IMR-90 (cell line): Measurements from ENCODE around the gene NR1D1. TPM values are rescaled to one million over a fixed set of nuclear protein-coding genes. Genes with fewer than 3 reads are reported as not detected.
A peak's percentile ranks its signal among the peaks of the same experiment; 100 is the strongest.

Source experiments
- ATAC-seq: fragments of 200-7000 bp; cut with Tn5 transposase; 2 replicates; pipeline ENCODE4 v1.9.1; 2020; ENCODE audit warnings: low read depth, mild to moderate bottlenecking, moderate library complexity
- BruUV-seq: library from RNA; stranded (reverse); fragments of 400-500 nt; replicated peaks from 2 replicates; lab custom pipeline; 2021; lab: Mats Ljungman, UMichigan
- CTCF ChIA-PET: fragments of 300-600 bp; formaldehyde crosslinking; extraction: SDS; loops from one replicate; lab custom pipeline; 2021; ENCODE audit warnings: antibody characterized with exemption; lab: Yijun Ruan, JAX
- POLR2A ChIA-PET: fragments of 300-600 bp; sonication (Branson Sonifier 250); formaldehyde crosslinking; loops from one replicate; lab custom pipeline; 2022; ENCODE audit warnings: antibody characterized with exemption; ENCODE audit not compliant: unreplicated experiment; lab: Charles Lee
- DNase-seq: peaks from one replicate; pipeline ENCODE4 v3.0.0; 2013
- H2AFZ ChIP-seq: replicated peaks from 2 replicates; pipeline ENCODE3; 2013; ENCODE audit warnings: low read length, mild to moderate bottlenecking; ENCODE audit not compliant: poor library complexity
- H2AK5ac ChIP-seq: 2 replicates; pipeline ENCODE4 v1.6.1; 2013; ENCODE audit warnings: low read depth, low read length, inconsistent platforms
- H2AK9ac ChIP-seq: replicated peaks from 2 replicates; pipeline ENCODE3; 2013; ENCODE audit warnings: mild to moderate bottlenecking, low read depth, low read length, moderate library complexity; ENCODE audit not compliant: poor library complexity
- H2BK120ac ChIP-seq: 2 replicates; pipeline ENCODE4 v1.6.1; 2013; ENCODE audit warnings: low read depth, low read length, inconsistent platforms
- H2BK15ac ChIP-seq: 3 replicates; pipeline ENCODE4 v1.6.1; 2013; ENCODE audit warnings: low read depth, low read length, inconsistent platforms
- H2BK20ac ChIP-seq: 2 replicates; pipeline ENCODE4 v1.6.1; 2013; ENCODE audit warnings: low read depth, mild to moderate bottlenecking, inconsistent platforms, low read length, moderate library complexity
- H2BK5ac ChIP-seq: 2 replicates; pipeline ENCODE4 v1.6.1; 2013; ENCODE audit warnings: mild to moderate bottlenecking, low read depth, low read length, inconsistent platforms; ENCODE audit not compliant: poor library complexity, severe bottlenecking
- H3K14ac ChIP-seq: replicated peaks from 2 replicates; pipeline ENCODE4 v1.6.1; 2013; ENCODE audit warnings: low read depth, low read length, inconsistent platforms
- H3K18ac ChIP-seq: 2 replicates; pipeline ENCODE4 v1.6.1; 2013; ENCODE audit warnings: low read depth, low read length, control low read depth
- H3K23ac ChIP-seq: 2 replicates; pipeline ENCODE4 v1.6.1; 2013; ENCODE audit warnings: low read depth, low read length, inconsistent platforms
- H3K27ac ChIP-seq: 2 replicates; pipeline ENCODE4 v1.5.1; 2013; ENCODE audit warnings: mild to moderate bottlenecking, control low read depth, low read length; ENCODE audit not compliant: insufficient read depth
- H3K27me3 ChIP-seq: 2 replicates; pipeline ENCODE4 v1.6.1; 2013; ENCODE audit warnings: low read length; ENCODE audit not compliant: control insufficient read depth, insufficient read depth
- H3K36me3 ChIP-seq: 2 replicates; pipeline ENCODE4 v1.6.1; 2013; ENCODE audit warnings: low read length, mixed read lengths; ENCODE audit not compliant: control insufficient read depth, insufficient read depth
- H3K4ac ChIP-seq: 2 replicates; pipeline ENCODE4 v1.6.1; 2013; ENCODE audit warnings: low read depth, low read length, inconsistent platforms
- H3K4me1 ChIP-seq: 2 replicates; pipeline ENCODE4 v1.6.1; 2013; ENCODE audit warnings: low read length, mixed read lengths; ENCODE audit not compliant: control insufficient read depth, insufficient read depth
- H3K4me2 ChIP-seq: 2 replicates; pipeline ENCODE4 v1.6.1; 2013; ENCODE audit warnings: low read depth, mild to moderate bottlenecking, control low read depth, low read length, moderate library complexity
- H3K4me3 ChIP-seq: 2 replicates; pipeline ENCODE4 v1.5.1; 2013; ENCODE audit warnings: low read depth, mild to moderate bottlenecking, control low read depth, low read length, moderate library complexity; ENCODE audit not compliant: insufficient read depth
- H3K56ac ChIP-seq: 2 replicates; pipeline ENCODE4 v1.6.1; 2013; ENCODE audit warnings: low read length, inconsistent platforms; ENCODE audit not compliant: insufficient read depth; ENCODE audit errors: extremely low read depth
- H3K79me1 ChIP-seq, 2 experiments: 2 replicates each; pipeline ENCODE4 v1.6.1; 2013; ENCODE audit warnings: low read length in 2 of 2, inconsistent platforms in 1 of 2, low read depth in 1 of 2
- H3K9ac ChIP-seq: 2 replicates; pipeline ENCODE4 v1.6.1; 2013; ENCODE audit warnings: low read depth, low read length, control low read depth
- H3K9me1 ChIP-seq: 2 replicates; pipeline ENCODE4 v1.6.1; 2013; ENCODE audit warnings: low read length, inconsistent platforms; ENCODE audit not compliant: insufficient read depth
- H3K9me3 ChIP-seq: 2 replicates; pipeline ENCODE4 v1.6.1; 2013; ENCODE audit warnings: low read length; ENCODE audit not compliant: control insufficient read depth, insufficient read depth
- H4K20me1 ChIP-seq: 2 replicates; pipeline ENCODE4 v1.6.1; 2013; ENCODE audit warnings: low read length, inconsistent platforms; ENCODE audit not compliant: insufficient read depth
- H4K5ac ChIP-seq: 2 replicates; pipeline ENCODE4 v1.6.1; 2013; ENCODE audit warnings: mild to moderate bottlenecking, low read depth, low read length, control low read depth
- H4K8ac ChIP-seq, 2 experiments: 2 replicates each; pipeline ENCODE4 v1.6.1; 2013; ENCODE audit warnings: low read depth in 2 of 2, low read length in 2 of 2, control low read depth in 1 of 2, inconsistent platforms in 1 of 2
- H4K91ac ChIP-seq: 2 replicates; pipeline ENCODE4 v1.6.1; 2013; ENCODE audit warnings: low read depth, low read length, inconsistent platforms; ENCODE audit not compliant: insufficient read depth
- CEBPB ChIP-seq: IDR thresholded peaks from 2 replicates; pipeline ENCODE4 v1.6.1; 2012; ENCODE audit warnings: low read depth, low read length, improper control_type of control experiment
- MXI1 ChIP-seq: IDR thresholded peaks from 2 replicates; pipeline ENCODE4 v1.6.1; 2012; ENCODE audit warnings: low read depth, mild to moderate bottlenecking, low read length, moderate library complexity, borderline replicate concordance
- SMC3 ChIP-seq: fragments of 150-350 bp; IDR thresholded peaks from 2 replicates; pipeline ENCODE4 v1.6.1; 2016; ENCODE audit warnings: low read depth, mild to moderate bottlenecking, antibody characterized with exemption, low read length, moderate library complexity
- WGBS, 2 experiments: methylation state at CpG; one replicate each; pipeline versions ENCODE4 v1.1.5 to v1.1.7; 2013; ENCODE audit warnings: missing lambda C conversion rate in 2 of 2; ENCODE audit not compliant: insufficient read length in 1 of 2; ENCODE audit errors: extremely low coverage in 2 of 2; 5-methylcytosine and 5-hydroxymethylcytosine counted together
- dilution Hi-C: fragments of 300-500 bp; cut with HindIII; formaldehyde crosslinking; loops from one replicate; pipeline ENCODE4 v1.14.3; 2018; ENCODE audit warnings: low sequenced_read_pairs; ENCODE audit not compliant: unreplicated experiment
- in situ Hi-C: fragments of 300-500 bp; cut with MboI; formaldehyde crosslinking; loops from 3 replicates; pipeline ENCODE4 v1.14.3; 2019; ENCODE audit warnings: low sequenced_read_pairs, inconsistent platforms, mixed read lengths
- intact Hi-C: fragments of 100-400 bp; cut with micrococcal nuclease; formaldehyde crosslinking; loops from 2 replicates; pipeline ENCODE4 v1.10.0; 2022
- polyA plus RNA-seq, 3 experiments: library from polyadenylated mRNA; depleted of rRNA; stranded (reverse); fragments of >200 nt; gene quantifications; 2 replicates each; pipeline ENCODE4 v1.2.3, GENCODE V29; 2012; ENCODE audit warnings: low replicate concordance in 1 of 3
- total RNA-seq: library from RNA; depleted of rRNA; stranded (reverse); fragments of >200 nt; gene quantifications from 2 replicates; pipeline ENCODE4 v1.2.3, GENCODE V29; 2012

Gene NR1D1
- total and polyA plus RNA-seq, 2 of the 4 experiments (the other 2 are of a cell fraction) = 0.36 to 7.2 TPM

GRCh38 chr17:40063187-40063771 is 37.1 kb downstream of the NR1D1 start:
- dilution Hi-C loops = no loop called here
- H4K5ac ChIP-seq = peak overlapping the region; percentile 22
- CTCF ChIA-PET = interaction anchor here (0.6 to 2.0 kb wide), 3 partner anchors 12 to 48 kb away, joined by 3 to 10 read pairs (median 4); no protein-coding TSS in a partner anchor
- peaks cover 28% of the 10 kb centered on the region for H3K9me1 ChIP-seq
- no peak overlapping the region for H2BK20ac ChIP-seq
- in situ Hi-C loops = no loop called here
- H3K4me2 ChIP-seq = peak overlapping the region; percentile 89
- H3K18ac ChIP-seq = peak overlapping the region; percentile 20
- H4K8ac ChIP-seq = peak overlapping the region in 1 of 2 experiments; percentile 87; a peak in 3 of 4 replicates
- peak; percentile 74 for TF ChIP-seq CEBPB
- peak; percentile 35; the same call in 1 of the 2 replicates for TF ChIP-seq MXI1
- no peak for TF ChIP-seq SMC3
- peak overlapping the region; percentile 99 for H2AK9ac ChIP-seq
- peak overlapping the region; percentile 60 for H2BK120ac ChIP-seq
- no peaks in the 10 kb centered on the region for H3K36me3 ChIP-seq
- no peaks in the 10 kb centered on the region for H3K9me3 ChIP-seq
- intact Hi-C loops = loop anchor here (2.0 kb wide), 1 partner anchor 24 kb away; no protein-coding TSS in a partner anchor
- H3K27me3 ChIP-seq = no peaks in the 10 kb centered on the region
- no peak for DNase-seq
- H4K91ac ChIP-seq = peak overlapping the region; percentile 80
- BruUV-seq = no TSS peak
- peaks cover 24% of the 10 kb centered on the region; the same call in 1 of the 2 replicates for H4K20me1 ChIP-seq
- H3K4me3 ChIP-seq = peak overlapping the region; percentile 95
- no peak overlapping the region for H2BK15ac ChIP-seq
- peaks cover 25% of the 10 kb centered on the region for H3K4me1 ChIP-seq
- POLR2A ChIA-PET = interaction anchor here (1.0 kb wide), 1 partner anchor 9 kb away, joined by 4 read pairs; the partner anchor contains the start of gene MED24
- peak overlapping the region; percentile 95 for H2AFZ ChIP-seq
- H3K23ac ChIP-seq = peak overlapping the region; percentile 96
- peak overlapping the region; percentile 95 for H3K14ac ChIP-seq
- H2BK5ac ChIP-seq = peak overlapping the region; percentile 51
- ATAC-seq = peak; percentile 66
- WGBS, 2 experiments = 0% methylated on average over 10 of the region's 42 CpGs; no CpG with 5 or more reads in 1 of the 2 experiments
- H3K56ac ChIP-seq = peak overlapping the region; percentile 61
- H2AK5ac ChIP-seq = peak overlapping the region; percentile 85; the same call in 1 of the 2 replicates
- H3K79me1 ChIP-seq = peaks cover 22 to 53% of the 10 kb centered on the region in 2 experiments
- H3K4ac ChIP-seq = peak overlapping the region; percentile 88
- peak overlapping the region; percentile 88 for H3K9ac ChIP-seq
- H3K27ac ChIP-seq = peak overlapping the region; percentile 64
